GM12892 (cell line): Measurements from ENCODE around the gene HTR3B.

Source experiments
- POLR2A ChIP-seq: IDR thresholded peaks from 2 replicates; pipeline ENCODE4 v1.6.1; 2011; ENCODE audit warnings: low read depth, low read length, control low read depth
- TAF1 ChIP-seq: IDR thresholded peaks from 2 replicates; pipeline ENCODE4 v1.6.1; 2011; ENCODE audit warnings: low read depth, mild to moderate bottlenecking, control low read depth, low read length, borderline replicate concordance

- TF ChIP-seq TAF1 (no peak), POLR2A (no peak)
These were observed 23.6 kb upstream of the HTR3B start for GRCh38 chr11:113880971-113881370.
